K562 (cell line): ENCODE results near the gene SRF. TPM values are rescaled to one million over a fixed set of nuclear protein-coding genes. Genes with fewer than 3 reads are reported as not detected.
A peak's percentile ranks its signal among the peaks of the same experiment; 100 is the strongest.

Experiments
- ATAC-seq: fragments of 200-7000 bp; cut with Tn5 transposase; 3 replicates; pipeline ENCODE4 v1.9.1; 2020; ENCODE audit warnings: moderate library complexity
- BruUV-seq: library from RNA; stranded (reverse); fragments of 400-500 nt; replicated peaks from 2 replicates; lab custom pipeline; 2021; lab: Mats Ljungman, UMichigan
- CTCF ChIA-PET: fragments of 300-600 bp; formaldehyde crosslinking; extraction: SDS; loops from one replicate; lab custom pipeline; 2021; ENCODE audit warnings: low intra/inter-chr PET ratio; lab: Yijun Ruan, JAX
- POLR2A ChIA-PET: fragments of 300-600, 350-650 bp; sonication (Branson Sonifier 250); formaldehyde crosslinking; extraction: SDS; loops from one replicate; lab custom pipeline; 2021; ENCODE audit warnings: antibody characterized with exemption, inconsistent platforms; lab: Yijun Ruan, JAX
- DNase-seq, 4 experiments: peaks; one replicate each; pipeline versions ENCODE4 v3.0.0 to v3.0.0-alpha.2; 2011 to 2018; ENCODE audit warnings: low spot score in 3 of 4, mixed read lengths in 3 of 4; ENCODE audit errors: extremely low read depth in 1 of 4
- FAIRE-seq: peaks from 2 replicates; lab custom pipeline; 2011; peaks lifted over from hg19 to GRCh38; lab: Jason Lieb, UNC
- H2AFZ ChIP-seq: 2 replicates; pipeline ENCODE4 v1.6.0; 2011; ENCODE audit warnings: low read depth, low read length, control low read depth, inconsistent platforms
- H3K27ac ChIP-seq: fragments of 200-600 bp; 3 replicates; pipeline ENCODE4 v1.8.0; 2011; ENCODE audit warnings: low read depth, mild to moderate bottlenecking, control low read depth, inconsistent platforms, low read length, moderate library complexity, mixed read lengths; ENCODE audit errors: extremely low read depth
- H3K27me3 ChIP-seq, 2 experiments: fragments of 300-600 bp in 1 of 2; 2 replicates in 1 of 2; 3 replicates in 1 of 2; pipeline versions ENCODE4 v1.6.0 to v1.8.0; 2011; ENCODE audit warnings: inconsistent platforms in 2 of 2, low read length in 2 of 2, mild to moderate bottlenecking in 1 of 2, mixed read lengths in 1 of 2, moderate library complexity in 1 of 2; ENCODE audit not compliant: control insufficient read depth in 2 of 2, insufficient read depth in 2 of 2
- H3K36me3 ChIP-seq: fragments of 300-600 bp; 3 replicates; pipeline ENCODE4 v1.8.0; 2011; ENCODE audit warnings: mild to moderate bottlenecking, low read length, inconsistent platforms; ENCODE audit not compliant: control insufficient read depth, insufficient read depth
- H3K4me1 ChIP-seq, 2 experiments: fragments of 200-600 bp in 1 of 2; replicated peaks in 1 of 2; 2 replicates in 1 of 2; 3 replicates in 1 of 2; pipeline versions ENCODE4 v1.5.1 to v1.8.0; 2011; ENCODE audit warnings: inconsistent platforms in 2 of 2, low read length in 2 of 2, mild to moderate bottlenecking in 1 of 2, mixed read lengths in 1 of 2, moderate library complexity in 1 of 2; ENCODE audit not compliant: control insufficient read depth in 2 of 2, insufficient read depth in 2 of 2
- H3K4me2 ChIP-seq: 2 replicates; pipeline ENCODE4 v1.6.1; 2011; ENCODE audit warnings: low read length, control low read depth, inconsistent platforms, mixed read lengths; ENCODE audit not compliant: insufficient read depth
- H3K4me3 ChIP-seq: fragments of 200-600 bp; sonication (generic), shearing (Covaris generic); 2 replicates; pipeline ENCODE4 v1.5.1; 2016; ENCODE audit warnings: control low read depth, inconsistent platforms
- H3K79me2 ChIP-seq: fragments of 200-600 bp; 3 replicates; pipeline ENCODE4 v1.8.0; 2011; ENCODE audit warnings: low read length, inconsistent platforms; ENCODE audit not compliant: control insufficient read depth, insufficient read depth
- H3K9ac ChIP-seq, 2 experiments: 2 replicates each; pipeline versions ENCODE4 v1.6.0 to v1.6.1; 2011; ENCODE audit warnings: low read depth in 2 of 2, low read length in 2 of 2, control low read depth in 1 of 2, inconsistent platforms in 1 of 2, mild to moderate bottlenecking in 1 of 2, mixed read lengths in 1 of 2; ENCODE audit not compliant: insufficient read depth in 1 of 2
- H3K9me1 ChIP-seq: one replicate; pipeline ENCODE4 v1.6.0; 2011; ENCODE audit warnings: inconsistent platforms, mild to moderate bottlenecking, low read length, moderate library complexity; ENCODE audit not compliant: control insufficient read depth, insufficient read depth
- H3K9me3 ChIP-seq: replicated peaks from 2 replicates; pipeline ENCODE4 v1.5.1; 2011; ENCODE audit warnings: low read depth, low read length, inconsistent platforms; ENCODE audit not compliant: control insufficient read depth, insufficient read depth
- H4K20me1 ChIP-seq: replicated peaks from 2 replicates; pipeline ENCODE4 v1.6.1; 2011; ENCODE audit warnings: low read length, inconsistent platforms, mixed read lengths; ENCODE audit not compliant: control insufficient read depth, insufficient read depth
- CBFA2T3 ChIP-seq: fragments of 450-650 bp; IDR thresholded peaks from 2 replicates; pipeline ENCODE4 v1.6.1; 2017
- MCM2 ChIP-seq: fragments of 450-650 bp; IDR thresholded peaks from 2 replicates; pipeline ENCODE4 v1.6.1; 2017; ENCODE audit warnings: low read depth, mild to moderate bottlenecking
- NFYB ChIP-seq: IDR thresholded peaks from 2 replicates; pipeline ENCODE4 v1.6.1; 2011; ENCODE audit warnings: mild to moderate bottlenecking, moderate library complexity; ENCODE audit not compliant: insufficient read length; ENCODE audit errors: extremely low read depth
- NONO ChIP-seq, 2 experiments: fragments of 200-400 bp in 1 of 2; fragments of 450-650 bp in 1 of 2; formaldehyde crosslinking in 1 of 2; IDR thresholded peaks; 2 replicates each; pipeline ENCODE4 v1.6.1; 2017; ENCODE audit warnings: low read depth in 2 of 2, mild to moderate bottlenecking in 2 of 2, moderate library complexity in 2 of 2, low read length in 1 of 2
- OTX1 ChIP-seq: fragments of 450-650 bp; formaldehyde crosslinking; IDR thresholded peaks from 2 replicates; pipeline ENCODE4 v1.4.0; 2022; ENCODE audit warnings: mild to moderate bottlenecking
- PHF21A ChIP-seq: fragments of 450-650 bp; IDR thresholded peaks from 2 replicates; pipeline ENCODE4 v1.6.1; 2017; ENCODE audit warnings: low read depth, borderline replicate concordance
- PHF8 ChIP-seq: fragments of 200-600 bp; sonication (generic); IDR thresholded peaks from 2 replicates; pipeline ENCODE4 v1.6.1; 2012; ENCODE audit warnings: mixed run types, mild to moderate bottlenecking, inconsistent platforms, low read length, moderate library complexity, borderline replicate concordance
- SRSF3 ChIP-seq: fragments of 200-400 bp; formaldehyde crosslinking; IDR thresholded peaks from 2 replicates; pipeline ENCODE4 v1.6.1; 2016; ENCODE audit warnings: mild to moderate bottlenecking, low read length, moderate library complexity; ENCODE audit not compliant: insufficient read depth
- TSC22D4 ChIP-seq: fragments of 450-650 bp; IDR thresholded peaks from 2 replicates; pipeline ENCODE4 v1.6.1; 2016; ENCODE audit warnings: missing genetic modification characterization, missing biosample characterization, control low read depth
- ZNF282 ChIP-seq: sonication (generic); formaldehyde crosslinking; IDR thresholded peaks from 2 replicates; pipeline ENCODE4 v1.8.1; 2023; ENCODE audit warnings: missing genetic modification reagents
- ZNF408 ChIP-seq: fragments of 250-450 bp; sonication (Bioruptor Pico); IDR thresholded peaks from 2 replicates; pipeline ENCODE4 v1.4.0; 2020; ENCODE audit warnings: low read depth, mild to moderate bottlenecking, moderate library complexity
- ZNF57 ChIP-seq: fragments of 450-650 bp; formaldehyde crosslinking; IDR thresholded peaks from 2 replicates; pipeline ENCODE4 v1.4.0; 2020; ENCODE audit warnings: mild to moderate bottlenecking, moderate library complexity
- ZNF695 ChIP-seq: fragments of 450-650 bp; formaldehyde crosslinking; IDR thresholded peaks from 2 replicates; pipeline ENCODE4 v1.4.0; 2020; ENCODE audit warnings: mild to moderate bottlenecking, moderate library complexity
- ZNF717 ChIP-seq: fragments of 250-450 bp; sonication (Bioruptor Pico); IDR thresholded peaks from 2 replicates; pipeline ENCODE4 v1.5.0; 2021
- WGBS: fragments of 100-300 bp; shearing (Covaris generic); methylation state at CpG from one replicate; pipeline ENCODE4 v1.1.6; 2016; ENCODE audit warnings: low coverage, mixed read lengths; ENCODE audit not compliant: insufficient coverage; ENCODE audit errors: missing lambda C conversion rate; 5-methylcytosine and 5-hydroxymethylcytosine counted together
- in situ Hi-C: fragments of 300-500 bp; cut with MboI; formaldehyde crosslinking; loops from 4 replicates; pipeline ENCODE4 v1.15.0; 2018; ENCODE audit warnings: inconsistent platforms, mixed read lengths
- intact Hi-C: fragments of 100-400 bp; cut with micrococcal nuclease; formaldehyde crosslinking; loops from 2 replicates; pipeline ENCODE4 v1.14.2; 2022
- polyA plus RNA-seq, 8 experiments: library from polyadenylated mRNA; depleted of rRNA in 4 of 8; stranded (reverse) in 5 of 8; unstranded in 3 of 8; fragments of >200 nt; fragmentation: Nextera tagmentation in 2 of 8; fragmentation: Illumina TruSeq in 1 of 8; extraction: Ambion mirVana in 2 of 8; extraction: Trizol in 1 of 8; gene quantifications; 2 replicates each; pipeline versions ENCODE4 v1.2.1 to v1.2.3, GENCODE V29; 2011 to 2014; ENCODE audit warnings: inconsistent platforms in 1 of 8, missing spikeins in 1 of 8
- total RNA-seq, 7 experiments: library from RNA; depleted of rRNA in 6 of 7; stranded (reverse); fragments of >200 nt in 6 of 7; fragmentation: Illumina TruSeq in 2 of 7; extraction: Trizol in 2 of 7; gene quantifications; 2 replicates each; pipeline versions ENCODE4 v1.2.1 to v1.2.3, GENCODE V29; 2011 to 2021; ENCODE audit warnings: low replicate concordance in 1 of 7
- TF ChIP-seq, protein P1 (sequence below), 3 experiments: fragments of 200-800 bp in 1 of 3; fragments of 250-450 bp in 1 of 3; fragments of 450-650 bp in 1 of 3; sonication (Bioruptor Pico) in 1 of 3; sonication (Bioruptor generic) in 1 of 3; formaldehyde crosslinking in 1 of 3; IDR thresholded peaks; 2 replicates each; pipeline versions ENCODE4 v1.6.1 to v1.8.0; 2016 to 2022; ENCODE audit warnings: mild to moderate bottlenecking in 2 of 3, missing genetic modification characterization in 2 of 3, missing compliant biosample characterization in 1 of 3, moderate library complexity in 1 of 3
- TF ChIP-seq, protein P2 (sequence below): fragments of 250-450 bp; sonication (Bioruptor Pico); IDR thresholded peaks from 2 replicates; pipeline ENCODE4 v1.5.0; 2021; ENCODE audit warnings: mild to moderate bottlenecking, borderline replicate concordance
- TF ChIP-seq, protein P3 (sequence below): fragments of 450-650 bp; IDR thresholded peaks from 2 replicates; pipeline ENCODE4 v1.6.1; 2016; ENCODE audit warnings: missing biosample characterization, missing genetic modification characterization

The SRF gene
- total and polyA plus RNA-seq, 9 of the 15 experiments (the other 6 are each of a cell fraction or from before 2014, with no cell fraction given) = 2.5 to 37.0 (median 24.6) TPM

DNA sequence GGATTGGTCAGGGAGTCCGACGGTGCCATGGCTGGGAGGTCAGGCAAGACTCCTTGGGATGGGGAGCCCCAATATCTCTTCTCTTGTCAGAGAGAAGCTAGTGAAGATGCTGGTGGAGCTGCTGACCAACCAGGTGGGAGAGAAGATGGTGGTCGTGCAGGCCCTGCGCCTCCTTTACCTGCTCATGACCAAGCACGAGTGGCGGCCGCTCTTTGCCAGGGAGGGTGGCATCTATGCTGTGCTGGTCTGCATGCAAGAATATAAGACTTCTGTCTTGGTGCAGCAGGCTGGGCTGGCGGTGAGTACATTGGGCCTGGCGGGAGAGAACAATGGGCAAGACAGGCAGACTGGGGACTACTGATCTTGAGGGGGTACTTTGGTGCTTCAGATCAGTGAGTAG, 21.8 kb downstream of the SRF start:
- no TSS peak for BruUV-seq
- in situ Hi-C loops = no loop called here
- intact Hi-C loops = no loop called here
- Histone ChIP-seq H3K79me2 (peaks cover 3% of the 10 kb centered on the region; the same call in 1 of the 3 replicates), H3K27me3 (no peaks in the 10 kb centered on the region), H3K4me2 (no peak overlapping the region), H3K9ac (peak overlapping the region in 1 of 2 experiments; percentile 14; a peak in 1 of 4 replicates)
- ChIA-PET POLR2A (interaction anchor here (1.0 kb wide), 2 partner anchors 13 to 28 kb away, joined by 3 to 5 read pairs; no protein-coding TSS in a partner anchor), CTCF (no interaction called here)
- 87% methylated on average over 9 of the region's 9 CpGs for WGBS
- no peak for ATAC-seq
- no peak for FAIRE-seq
- TF ChIP-seq NONO (IDR thresholded peaks at IDR 0.05; ENCODE audit: low read depth in 2 of 2, low read length in 1 of 2) (no peak), ZNF282 (CRISPR knock-in tag) (no peak), TSC22D4 (tag) (no peak), CBFA2T3 (no peak), SRSF3 (no peak), OTX1 (CRISPR knock-in tag) (no peak), ZNF717 (CRISPR knock-in tag) (no peak), ZNF408 (CRISPR knock-in tag) (no peak), PHF8 (no peak), MCM2 (no peak), NFYB (no peak), ZNF57 (CRISPR knock-in tag) (no peak), PHF21A (no peak), ZNF695 (CRISPR knock-in tag) (no peak)
- TF ChIP-seq, protein P1, sequence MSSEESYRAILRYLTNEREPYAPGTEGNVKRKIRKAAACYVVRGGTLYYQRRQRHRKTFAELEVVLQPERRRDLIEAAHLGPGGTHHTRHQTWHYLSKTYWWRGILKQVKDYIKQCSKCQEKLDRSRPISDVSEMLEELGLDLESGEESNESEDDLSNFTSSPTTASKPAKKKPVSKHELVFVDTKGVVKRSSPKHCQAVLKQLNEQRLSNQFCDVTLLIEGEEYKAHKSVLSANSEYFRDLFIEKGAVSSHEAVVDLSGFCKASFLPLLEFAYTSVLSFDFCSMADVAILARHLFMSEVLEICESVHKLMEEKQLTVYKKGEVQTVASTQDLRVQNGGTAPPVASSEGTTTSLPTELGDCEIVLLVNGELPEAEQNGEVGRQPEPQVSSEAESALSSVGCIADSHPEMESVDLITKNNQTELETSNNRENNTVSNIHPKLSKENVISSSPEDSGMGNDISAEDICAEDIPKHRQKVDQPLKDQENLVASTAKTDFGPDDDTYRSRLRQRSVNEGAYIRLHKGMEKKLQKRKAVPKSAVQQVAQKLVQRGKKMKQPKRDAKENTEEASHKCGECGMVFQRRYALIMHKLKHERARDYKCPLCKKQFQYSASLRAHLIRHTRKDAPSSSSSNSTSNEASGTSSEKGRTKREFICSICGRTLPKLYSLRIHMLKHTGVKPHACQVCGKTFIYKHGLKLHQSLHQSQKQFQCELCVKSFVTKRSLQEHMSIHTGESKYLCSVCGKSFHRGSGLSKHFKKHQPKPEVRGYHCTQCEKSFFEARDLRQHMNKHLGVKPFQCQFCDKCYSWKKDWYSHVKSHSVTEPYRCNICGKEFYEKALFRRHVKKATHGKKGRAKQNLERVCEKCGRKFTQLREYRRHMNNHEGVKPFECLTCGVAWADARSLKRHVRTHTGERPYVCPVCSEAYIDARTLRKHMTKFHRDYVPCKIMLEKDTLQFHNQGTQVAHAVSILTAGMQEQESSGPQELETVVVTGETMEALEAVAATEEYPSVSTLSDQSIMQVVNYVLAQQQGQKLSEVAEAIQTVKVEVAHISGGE (CRISPR knock-in tag; IDR thresholded peaks at IDR 0.05) = no peak
- TF ChIP-seq, protein P2, sequence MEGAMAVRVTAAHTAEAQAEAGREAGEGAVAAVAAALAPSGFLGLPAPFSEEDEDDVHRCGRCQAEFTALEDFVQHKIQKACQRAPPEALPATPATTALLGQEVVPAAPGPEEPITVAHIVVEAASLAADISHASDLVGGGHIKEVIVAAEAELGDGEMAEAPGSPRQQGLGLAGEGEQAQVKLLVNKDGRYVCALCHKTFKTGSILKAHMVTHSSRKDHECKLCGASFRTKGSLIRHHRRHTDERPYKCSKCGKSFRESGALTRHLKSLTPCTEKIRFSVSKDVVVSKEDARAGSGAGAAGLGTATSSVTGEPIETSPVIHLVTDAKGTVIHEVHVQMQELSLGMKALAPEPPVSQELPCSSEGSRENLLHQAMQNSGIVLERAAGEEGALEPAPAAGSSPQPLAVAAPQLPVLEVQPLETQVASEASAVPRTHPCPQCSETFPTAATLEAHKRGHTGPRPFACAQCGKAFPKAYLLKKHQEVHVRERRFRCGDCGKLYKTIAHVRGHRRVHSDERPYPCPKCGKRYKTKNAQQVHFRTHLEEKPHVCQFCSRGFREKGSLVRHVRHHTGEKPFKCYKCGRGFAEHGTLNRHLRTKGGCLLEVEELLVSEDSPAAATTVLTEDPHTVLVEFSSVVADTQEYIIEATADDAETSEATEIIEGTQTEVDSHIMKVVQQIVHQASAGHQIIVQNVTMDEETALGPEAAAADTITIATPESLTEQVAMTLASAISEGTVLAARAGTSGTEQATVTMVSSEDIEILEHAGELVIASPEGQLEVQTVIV (CRISPR knock-in tag) = no peak
- TF ChIP-seq, protein P3, sequence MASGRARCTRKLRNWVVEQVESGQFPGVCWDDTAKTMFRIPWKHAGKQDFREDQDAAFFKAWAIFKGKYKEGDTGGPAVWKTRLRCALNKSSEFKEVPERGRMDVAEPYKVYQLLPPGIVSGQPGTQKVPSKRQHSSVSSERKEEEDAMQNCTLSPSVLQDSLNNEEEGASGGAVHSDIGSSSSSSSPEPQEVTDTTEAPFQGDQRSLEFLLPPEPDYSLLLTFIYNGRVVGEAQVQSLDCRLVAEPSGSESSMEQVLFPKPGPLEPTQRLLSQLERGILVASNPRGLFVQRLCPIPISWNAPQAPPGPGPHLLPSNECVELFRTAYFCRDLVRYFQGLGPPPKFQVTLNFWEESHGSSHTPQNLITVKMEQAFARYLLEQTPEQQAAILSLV (tag) = no peak
- TF ChIP-seq, all 486 proteins: peak for 0
- Histone ChIP-seq H3K9me3 (no peaks in the 10 kb centered on the region), H2AFZ (no peak overlapping the region), H3K36me3 (peaks cover 14% of the 10 kb centered on the region), H3K27ac (no peak overlapping the region), H4K20me1 (no peaks in the 10 kb centered on the region), H3K9me1 (no peaks in the 10 kb centered on the region), H3K4me1 (peaks cover 0 to 13% of the 10 kb centered on the region in 2 experiments; a peak in 4 of 5 replicates), H3K4me3 (no peak overlapping the region)
- no peak for DNase-seq
